NCI-H446 (cell line): ENCODE results near the gene TMEM62.

ENCODE experiments used
- DNase-seq, 2 experiments: peaks; one replicate each; lab custom pipeline; 2025; lab: John Stamatoyannopoulos, UW

TMEM62 gene

DNA sequence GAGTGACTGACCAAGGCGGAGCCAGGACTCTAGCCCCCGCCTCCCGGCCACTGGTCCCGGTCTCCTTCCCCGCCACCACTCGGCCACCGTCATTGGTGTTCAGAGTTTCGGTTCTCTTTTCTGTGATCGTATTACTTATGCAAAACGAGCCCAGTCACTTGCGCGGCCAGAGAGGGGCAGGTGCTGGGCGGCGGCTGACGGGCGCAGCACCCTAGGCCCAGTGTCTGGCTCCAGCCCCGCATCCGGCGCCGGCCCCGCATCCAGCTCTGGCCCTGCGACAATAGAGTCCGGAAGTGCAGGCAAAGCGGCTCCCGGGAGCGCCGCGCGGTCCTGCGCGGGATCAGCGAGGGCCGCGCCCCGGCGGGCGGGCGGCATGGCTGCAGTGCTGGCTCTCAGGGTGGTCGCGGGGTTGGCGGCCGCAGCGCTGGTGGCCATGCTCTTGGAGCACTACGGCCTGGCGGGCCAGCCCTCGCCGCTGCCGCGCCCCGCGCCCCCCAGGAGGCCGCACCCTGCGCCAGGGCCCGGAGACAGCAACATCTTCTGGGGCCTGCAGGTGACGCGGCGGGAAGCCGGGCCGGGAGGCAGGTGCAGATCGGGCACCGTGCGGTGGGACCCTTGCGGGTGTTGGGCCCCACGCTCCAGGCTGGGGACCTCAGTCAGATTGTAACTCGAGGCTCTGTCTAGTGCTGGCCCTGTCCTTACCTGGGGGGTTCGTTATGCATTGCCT lies at the start of gene TMEM62:
TMEM62 (plus strand) TSS at position 157 of the 727 bp plus-strand sequence; CDS start at position 374, 217 bp downstream.
- peak in 1 of 2 experiments; percentile 19 for DNase-seq

GRCh38 chr15:43085921-43086320 lies 47.5 kb upstream of the TMEM62 start:
- no peak for DNase-seq

DNA sequence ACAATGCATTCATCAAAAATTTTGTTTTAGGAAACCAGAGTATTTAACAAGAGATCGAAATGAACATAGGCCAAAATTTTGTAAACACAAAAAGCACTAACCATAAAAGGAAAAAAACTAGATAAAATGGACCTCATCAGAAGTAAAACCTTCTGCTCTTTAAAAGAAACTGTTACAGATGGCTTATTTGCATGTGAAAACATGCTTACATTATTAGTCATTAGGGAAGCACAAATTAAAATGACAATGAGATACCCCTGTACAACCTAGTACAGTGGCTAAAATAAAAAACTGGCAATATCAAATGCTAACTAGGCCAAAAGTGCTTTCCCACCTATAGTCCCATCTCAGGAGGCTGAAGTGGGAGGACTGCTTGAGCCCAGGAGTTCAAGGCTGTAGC lies 46.8 kb upstream of the TMEM62 start:
- no peak for DNase-seq

DNA sequence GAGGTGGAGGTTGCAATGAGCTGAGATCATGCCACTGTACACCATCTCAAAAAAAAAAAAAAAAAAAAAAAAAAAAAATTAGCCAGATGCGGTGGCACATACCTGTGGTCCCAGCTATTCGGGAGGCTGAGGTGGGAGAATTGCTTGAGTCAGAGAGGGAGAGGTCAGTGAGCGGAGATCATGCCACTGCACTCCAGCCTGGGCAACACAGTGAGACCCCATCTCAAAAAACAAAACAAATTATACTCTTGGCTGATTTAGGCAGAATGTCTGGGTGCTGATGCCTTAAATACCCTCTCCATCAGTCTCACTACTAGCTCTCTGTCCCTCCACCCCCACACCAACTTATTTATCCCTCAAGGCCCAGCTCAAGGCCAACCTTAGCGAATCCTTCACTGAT lies 41.5 kb upstream of the TMEM62 start:
- no peak for DNase-seq

- DNase-seq, result no peak
Measured at GRCh38 chr15:43093026-43093425, 40.4 kb upstream of the TMEM62 start.

GRCh38 chr15:43094416-43095030 lies 38.9 kb upstream of the TMEM62 start:
- DNase-seq, result no peak

GRCh38 chr15:43095243-43095642 lies 38.1 kb upstream of the TMEM62 start:
- no peak for DNase-seq

DNA sequence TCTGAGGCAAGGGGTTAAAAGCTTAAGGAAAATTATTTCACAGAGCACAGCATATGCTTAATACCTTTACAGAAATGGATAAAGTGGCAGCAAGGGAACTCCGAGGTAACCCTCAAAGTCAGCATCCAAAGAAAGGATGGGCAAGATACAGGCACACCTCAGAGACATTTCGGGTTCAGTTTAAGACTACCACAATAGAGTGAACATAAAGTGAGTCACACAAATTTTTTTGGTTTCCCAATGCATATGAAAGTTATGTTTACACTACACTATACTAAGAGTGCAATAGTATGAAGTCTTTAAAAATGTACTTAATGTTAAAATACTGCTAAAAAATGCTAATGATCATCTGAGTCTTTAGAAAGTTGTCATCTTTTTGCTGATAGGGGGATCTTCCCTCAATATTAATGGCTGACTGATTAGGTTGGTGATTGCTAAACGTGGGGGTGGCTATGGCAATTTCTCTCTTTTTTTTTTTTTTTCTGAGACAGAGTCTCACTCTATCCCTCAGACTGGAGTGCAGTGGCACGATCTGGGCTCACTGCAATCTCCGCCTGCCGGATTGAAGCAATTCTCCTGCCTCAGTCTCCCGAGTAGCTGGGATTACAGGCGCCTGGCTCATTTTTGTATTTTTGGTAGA lies 37.6 kb upstream of the TMEM62 start:
- DNase-seq, result no peak

GRCh38 chr15:43096411-43096810 lies 37.0 kb upstream of the TMEM62 start:
- no peak for DNase-seq

DNA sequence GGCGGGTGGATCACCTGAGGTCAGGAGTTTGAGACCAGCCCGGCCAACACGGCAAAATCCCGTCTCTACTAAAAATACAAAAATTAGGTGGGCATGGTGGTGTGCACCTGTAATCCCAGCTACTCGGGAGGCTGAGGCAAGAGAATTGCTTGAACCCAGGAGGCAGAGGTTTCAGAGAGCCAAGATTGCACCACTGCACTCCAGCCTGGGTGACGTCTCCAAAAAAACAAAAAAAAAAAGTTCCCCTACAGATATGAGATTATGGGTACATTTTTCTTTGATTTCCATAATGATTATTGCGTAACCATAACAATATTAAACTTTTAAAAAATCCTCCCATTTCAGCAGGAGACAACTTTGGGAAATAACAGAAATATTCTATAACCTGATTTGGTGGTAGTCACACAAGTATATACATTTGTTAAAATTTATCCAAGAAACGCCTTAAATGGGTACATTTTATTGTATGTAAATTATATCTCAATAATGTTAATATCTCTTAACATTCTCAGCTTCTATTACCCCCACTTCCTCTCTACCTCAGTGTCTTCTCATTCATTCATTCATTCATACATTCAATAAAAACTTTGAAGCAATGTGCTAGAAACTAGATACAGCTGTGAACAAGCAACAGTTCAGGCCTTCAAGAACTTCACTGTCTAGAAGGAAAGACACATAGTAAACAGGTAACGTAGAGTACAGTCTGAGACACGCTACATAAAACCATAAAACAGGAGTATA lies 34.1 kb upstream of the TMEM62 start:
- no peak for DNase-seq

DNA sequence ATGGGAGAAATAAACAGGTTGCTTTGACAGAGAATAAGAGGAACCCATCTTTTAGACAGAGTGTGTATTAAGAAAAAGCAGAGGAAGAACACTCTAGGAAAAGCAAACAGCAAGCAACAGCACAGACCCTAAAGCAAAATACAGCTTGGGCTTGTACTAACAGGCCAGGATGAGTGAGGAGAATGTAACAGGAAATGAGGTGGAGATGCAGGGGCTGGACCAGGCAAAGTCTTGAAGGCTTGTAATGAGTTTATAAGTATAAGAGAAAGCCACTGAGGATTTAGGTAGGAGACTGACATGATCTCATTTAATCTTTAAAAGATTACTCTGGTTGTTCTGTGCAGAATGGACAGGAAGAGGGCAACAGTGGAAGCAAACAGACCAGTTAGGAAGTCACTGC lies 32.4 kb upstream of the TMEM62 start:
- no peak for DNase-seq

GRCh38 chr15:43102187-43102586 lies 31.2 kb upstream of the TMEM62 start:
- DNase-seq, result no peak

DNA sequence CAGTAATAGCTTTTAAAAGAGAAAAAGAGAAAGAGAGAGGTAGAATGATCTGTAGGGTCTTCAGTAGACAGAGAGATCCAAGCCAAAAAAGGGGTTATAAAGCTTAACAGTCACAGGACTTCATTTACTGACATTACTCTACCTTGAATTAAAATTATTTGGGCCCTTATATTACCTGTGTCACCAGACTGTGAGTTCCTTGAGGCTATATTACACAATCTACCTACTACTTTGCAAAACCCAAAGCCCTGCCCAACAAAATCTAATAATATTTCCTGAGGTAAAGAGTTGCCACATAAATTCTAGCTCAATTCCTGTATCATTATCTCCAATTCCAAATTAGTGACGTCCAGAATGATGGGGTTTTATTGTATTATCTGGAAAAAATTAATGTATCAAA lies 29.5 kb upstream of the TMEM62 start:
- no peak for DNase-seq

- no peak for DNase-seq
Measured at GRCh38 chr15:43104426-43104825, 29.0 kb upstream of the TMEM62 start.

GRCh38 chr15:43105077-43105736 lies 28.2 kb upstream of the TMEM62 start:
- DNase-seq, result no peak

DNA sequence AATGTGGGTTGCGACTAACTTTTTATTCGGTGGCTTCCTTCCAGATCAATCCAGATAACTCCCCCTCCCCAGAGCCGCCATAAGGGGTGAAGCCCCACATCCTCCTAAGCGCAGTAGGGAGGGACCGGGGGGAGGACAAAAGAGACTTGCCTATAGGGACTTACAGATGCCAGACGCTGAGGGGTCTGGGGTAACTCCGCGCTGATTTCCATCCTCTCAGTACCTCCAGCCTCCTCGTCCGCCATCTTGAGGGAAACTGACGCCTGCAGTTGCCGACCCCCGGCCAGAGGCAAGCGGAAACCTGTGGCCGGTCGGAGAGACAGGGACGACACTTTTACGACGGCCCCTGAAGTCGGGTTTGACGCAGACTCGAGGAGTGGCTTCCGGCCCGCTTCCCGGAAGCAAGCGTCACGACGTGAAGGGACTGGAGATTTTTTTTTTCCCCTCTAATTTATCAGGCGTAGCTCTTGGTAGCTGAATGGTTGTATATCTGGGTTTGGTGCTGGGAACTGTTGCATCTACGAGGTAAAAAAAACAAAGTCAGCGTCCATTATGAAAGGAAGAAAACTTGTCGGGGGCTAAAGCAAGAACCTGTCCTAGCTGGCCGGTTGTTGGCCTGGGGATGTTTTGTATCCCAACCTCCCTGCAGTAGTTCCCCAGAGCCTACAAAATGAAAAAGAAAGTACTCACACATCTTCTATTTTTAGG lies 27.5 kb upstream of the TMEM62 start, which contains the start of gene UBR1:
UBR1 (minus strand) TSS at position 261 of the 708 bp plus-strand sequence; CDS start at position 245, 16 bp downstream.
- peak; percentile 85 to 92 for DNase-seq

- DNase-seq, result no peak
Measured at GRCh38 chr15:43106486-43106829, 26.9 kb upstream of the TMEM62 start.

DNA sequence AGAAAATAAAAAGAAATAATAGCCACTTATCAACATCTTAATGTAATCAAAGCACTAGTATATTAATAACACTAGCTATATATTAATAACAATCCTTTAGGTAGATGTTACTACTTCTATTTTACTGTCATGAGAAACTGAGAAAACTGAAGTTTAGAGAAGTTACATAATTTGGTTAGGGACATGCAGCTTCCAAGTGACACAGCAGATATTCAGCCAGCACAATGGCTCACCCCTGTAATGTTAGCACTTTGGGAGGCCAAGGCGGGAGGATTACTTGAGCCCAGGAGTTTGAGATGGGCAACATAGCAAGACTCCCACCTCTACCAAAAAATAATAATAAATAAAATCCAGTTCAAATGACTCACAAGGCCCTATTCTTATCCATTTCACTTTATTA lies 25.6 kb upstream of the TMEM62 start:
- no peak for DNase-seq

DNA sequence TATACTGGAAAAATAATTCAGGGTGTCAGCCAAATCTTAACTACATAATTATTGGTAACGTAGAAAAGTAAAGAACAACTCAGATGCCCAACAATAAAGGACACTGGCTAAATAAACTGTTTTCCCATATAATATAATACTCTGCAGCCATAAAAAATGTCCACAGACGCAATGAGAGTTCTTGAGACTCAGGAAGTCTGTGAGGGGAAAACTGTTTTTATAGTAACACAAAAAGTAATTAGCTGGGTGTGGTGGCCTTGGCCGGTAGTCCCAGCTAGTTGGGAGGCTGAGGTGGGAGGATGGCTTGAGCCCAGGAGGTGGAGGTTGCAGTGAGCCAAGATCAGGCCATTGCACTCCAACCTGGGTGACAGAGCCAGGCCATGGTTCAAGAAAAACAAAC lies 22.0 kb upstream of the TMEM62 start:
- no peak for DNase-seq

DNA sequence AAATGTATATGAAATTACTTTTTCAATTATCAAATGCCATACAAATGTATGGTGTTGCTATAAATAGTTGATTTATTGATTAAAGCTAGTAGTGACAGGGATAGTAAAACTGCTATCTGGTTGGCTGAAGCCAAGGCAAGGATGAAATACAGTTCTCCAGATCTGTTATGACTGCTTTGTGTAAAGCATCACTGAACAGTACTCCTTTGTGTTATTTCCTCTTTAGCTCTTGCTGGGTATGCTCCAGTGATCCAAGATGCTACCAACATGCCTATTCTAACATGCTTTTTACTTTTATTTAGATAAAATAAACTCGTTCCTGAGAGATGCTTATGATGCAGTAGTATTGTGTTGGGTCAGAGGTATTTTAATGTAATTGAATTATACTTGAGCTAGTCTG lies 15.1 kb upstream of the TMEM62 start:
- DNase-seq, result no peak

DNA sequence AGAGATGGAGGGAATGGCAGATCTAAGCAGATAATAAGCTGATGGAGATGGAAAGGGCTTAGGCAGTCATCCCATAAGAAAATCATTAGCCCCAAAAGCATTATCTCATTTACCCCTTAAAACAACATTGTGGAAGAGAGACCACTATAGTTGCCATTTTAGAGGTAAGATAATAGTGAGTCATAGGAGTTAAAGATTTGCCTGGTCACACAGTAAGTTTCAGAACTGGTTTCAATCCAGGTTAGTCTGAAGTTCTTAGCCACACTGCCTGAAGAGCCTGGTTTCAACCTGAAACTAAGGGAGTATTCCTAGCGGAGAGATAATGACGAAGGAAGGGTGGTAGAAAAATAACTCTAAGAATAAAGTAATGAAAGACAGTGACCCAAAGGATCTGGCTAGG lies 14.6 kb upstream of the TMEM62 start:
- DNase-seq, result no peak
